A549 (cell line): Measurements from ENCODE around the gene IFNLR1. TPM values are rescaled to one million over a fixed set of nuclear protein-coding genes. Genes with fewer than 3 reads are reported as not detected.

ENCODE experiments used
- ATAC-seq, 2 experiments: fragments of 200-7000 bp in 1 of 2; fragments of >200 bp in 1 of 2; cut with Nextera tagmentation in 1 of 2; cut with Tn5 transposase in 1 of 2; 3 replicates each; pipeline versions ENCODE4 v1.8.0 to v1.9.1; 2018 to 2020; ENCODE audit warnings: mild to moderate bottlenecking in 1 of 2, moderate library complexity in 1 of 2
- CTCF ChIA-PET: fragments of 300-600 bp; sonication (Branson Sonifier 250); formaldehyde crosslinking; extraction: SDS; loops from one replicate; lab custom pipeline; 2021; ENCODE audit warnings: antibody characterized with exemption, inconsistent platforms; lab: Yijun Ruan, JAX
- POLR2A ChIA-PET: fragments of 350-600 bp; formaldehyde crosslinking; extraction: SDS; loops from one replicate; lab custom pipeline; 2021; ENCODE audit warnings: antibody characterized with exemption, inconsistent platforms; lab: Yijun Ruan, JAX
- DNase-seq, 2 experiments: peaks; one replicate each; pipeline versions ENCODE4 v3.0.0 to v3.0.0-alpha.2; 2011 to 2016; ENCODE audit warnings: low read depth in 1 of 2, low spot score in 1 of 2
- FAIRE-seq: peaks from 2 replicates; lab custom pipeline; 2011; peaks lifted over from hg19 to GRCh38; lab: Jason Lieb, UNC
- H3K27ac ChIP-seq, 2 experiments: fragments of >200 bp; sonication (Bioruptor Twin); formaldehyde crosslinking; 3 replicates each; pipeline ENCODE4 v1.5.1; 2016 to 2017
- H3K4me1 ChIP-seq: fragments of >200 bp; sonication (Bioruptor Twin); formaldehyde crosslinking; 3 replicates; pipeline ENCODE4 v1.6.1; 2016
- H3K4me2 ChIP-seq: fragments of >200 bp; sonication (Bioruptor Twin); formaldehyde crosslinking; 3 replicates; pipeline ENCODE4 v1.6.1; 2016
- H3K4me3 ChIP-seq: fragments of >200 bp; sonication (Bioruptor Twin); formaldehyde crosslinking; 3 replicates; pipeline ENCODE4 v1.5.1; 2016
- H3K9me3 ChIP-seq: fragments of >200 bp; sonication (Bioruptor Twin); formaldehyde crosslinking; 3 replicates; pipeline ENCODE4 v1.6.1; 2016
- CEBPB ChIP-seq, 2 experiments: fragments of >200 bp in 1 of 2; sonication (Bioruptor Twin) in 1 of 2; formaldehyde crosslinking in 1 of 2; IDR thresholded peaks; 2 replicates each; pipeline ENCODE4 v1.6.1; 2012 to 2016
- CHD2 ChIP-seq: fragments of 150-350 bp; IDR thresholded peaks from 2 replicates; pipeline ENCODE4 v1.6.1; 2014; ENCODE audit warnings: low read length; ENCODE audit not compliant: partially characterized antibody
- CHD4 ChIP-seq: fragments of 200-600 bp; sonication (generic); IDR thresholded peaks from 2 replicates; pipeline ENCODE4 v1.6.1; 2016; ENCODE audit warnings: antibody characterized with exemption, mild to moderate bottlenecking, borderline replicate concordance
- E2F6 ChIP-seq: IDR thresholded peaks from 2 replicates; pipeline ENCODE4 v1.6.1; 2012; ENCODE audit warnings: low read depth, borderline replicate concordance
- FOSL2 ChIP-seq, 2 experiments: fragments of 450-650 bp in 1 of 2; fragments of >200 bp in 1 of 2; sonication (Bioruptor Twin) in 1 of 2; formaldehyde crosslinking; IDR thresholded peaks; 2 replicates each; pipeline versions ENCODE4 v1.5.0 to v1.6.1; 2016 to 2020; ENCODE audit warnings: mild to moderate bottlenecking in 1 of 2, moderate library complexity in 1 of 2
- FOXS1 ChIP-seq: fragments of 250-450 bp; sonication (Bioruptor Pico); IDR thresholded peaks from 2 replicates; pipeline ENCODE4 v1.5.0; 2020; ENCODE audit warnings: mild to moderate bottlenecking, moderate library complexity
- GATA3 ChIP-seq: IDR thresholded peaks from 2 replicates; pipeline ENCODE4 v1.6.1; 2012; ENCODE audit warnings: borderline replicate concordance
- HES2 ChIP-seq: fragments of >200 bp; sonication (Bioruptor Twin); formaldehyde crosslinking; IDR thresholded peaks from 2 replicates; pipeline ENCODE4 v1.6.1; 2016
- HEYL ChIP-seq: fragments of 250-450 bp; sonication (Bioruptor Pico); IDR thresholded peaks from 2 replicates; pipeline ENCODE4 v1.8.0; 2021; ENCODE audit warnings: mild to moderate bottlenecking, moderate library complexity
- HOXB13 ChIP-seq: fragments of 250-450 bp; sonication (Bioruptor Pico); IDR thresholded peaks from 2 replicates; pipeline ENCODE4 v1.5.0; 2020; ENCODE audit warnings: low read depth, mild to moderate bottlenecking, moderate library complexity
- HOXB5 ChIP-seq: fragments of 250-450 bp; sonication (Bioruptor Pico); IDR thresholded peaks from 2 replicates; pipeline ENCODE4 v1.5.0; 2020; ENCODE audit warnings: mild to moderate bottlenecking, moderate library complexity
- KDM1A ChIP-seq: fragments of 200-600 bp; sonication (generic); IDR thresholded peaks from 2 replicates; pipeline ENCODE4 v1.6.1; 2016; ENCODE audit warnings: low read depth, mild to moderate bottlenecking
- KDM5A ChIP-seq: fragments of 200-600 bp; sonication (generic); IDR thresholded peaks from 2 replicates; pipeline ENCODE4 v1.6.1; 2016; ENCODE audit warnings: antibody characterized with exemption, mild to moderate bottlenecking
- MAFK ChIP-seq: fragments of 450-650 bp; IDR thresholded peaks from 2 replicates; pipeline ENCODE4 v1.6.1; 2014; ENCODE audit not compliant: partially characterized antibody
- NFE2L2 ChIP-seq: fragments of 150-350 bp; conservative IDR thresholded peaks from 2 replicates; pipeline ENCODE4 v1.6.1; 2014; ENCODE audit warnings: low read length
- NPAS2 ChIP-seq: fragments of 250-450 bp; sonication (Bioruptor Pico); IDR thresholded peaks from 2 replicates; pipeline ENCODE4 v1.8.0; 2022; ENCODE audit warnings: mild to moderate bottlenecking, moderate library complexity, borderline replicate concordance
- PHF8 ChIP-seq: fragments of 200-600 bp; sonication (generic); IDR thresholded peaks from 2 replicates; pipeline ENCODE4 v1.6.1; 2016; ENCODE audit warnings: low read depth, mild to moderate bottlenecking, antibody characterized with exemption, moderate library complexity, borderline replicate concordance
- POLR2A ChIP-seq: IDR thresholded peaks from 2 replicates; pipeline ENCODE4 v1.6.1; 2012; ENCODE audit warnings: mild to moderate bottlenecking, low read length
- RCOR1 ChIP-seq: fragments of 150-350 bp; IDR thresholded peaks from 2 replicates; pipeline ENCODE4 v1.6.1; 2014; ENCODE audit warnings: antibody characterized with exemption, low read length, low read depth
- RFX5 ChIP-seq: fragments of 450-650 bp; IDR thresholded peaks from 2 replicates; pipeline ENCODE4 v1.7.1; 2014; ENCODE audit warnings: antibody characterized with exemption, mild to moderate bottlenecking, moderate library complexity
- SMC3 ChIP-seq: fragments of >200 bp; sonication (Bioruptor Twin); formaldehyde crosslinking; IDR thresholded peaks from 3 replicates; pipeline ENCODE4 v1.6.1; 2018; ENCODE audit warnings: inconsistent platforms
- SREBF2 ChIP-seq: fragments of 450-650 bp; IDR thresholded peaks from 2 replicates; pipeline ENCODE4 v1.6.1; 2014; ENCODE audit warnings: mild to moderate bottlenecking, moderate library complexity
- TFCP2L1 ChIP-seq: fragments of 250-450 bp; sonication (Bioruptor Pico); IDR thresholded peaks from 2 replicates; pipeline ENCODE4 v1.5.0; 2021; ENCODE audit warnings: mild to moderate bottlenecking
- ZC3H11A ChIP-seq: fragments of 450-650 bp; IDR thresholded peaks from 2 replicates; pipeline ENCODE4 v1.6.1; 2014; ENCODE audit warnings: antibody characterized with exemption, mild to moderate bottlenecking
- ZFP36 ChIP-seq: fragments of 450-650 bp; IDR thresholded peaks from 2 replicates; pipeline ENCODE4 v1.6.1; 2014; ENCODE audit warnings: borderline replicate concordance; ENCODE audit not compliant: partially characterized antibody
- WGBS: methylation state at CpG from one replicate; pipeline ENCODE4 v1.1.6; 2017; ENCODE audit errors: missing lambda C conversion rate; 5-methylcytosine and 5-hydroxymethylcytosine counted together
- polyA plus RNA-seq, 4 experiments: library from polyadenylated mRNA; depleted of rRNA in 3 of 4; stranded (reverse); fragments of >200 nt; fragmentation: RNase III in 1 of 4; extraction: RNeasy Plus Mini Kit Qiagen cat#74134 plus additional on column Dnase treatment in 1 of 4; gene quantifications; 2 replicates in 3 of 4; 3 replicates in 1 of 4; pipeline ENCODE4 v1.2.3, GENCODE V29; 2011 to 2017
- TF ChIP-seq, protein P1 (sequence below): IDR thresholded peaks from 2 replicates; pipeline ENCODE4 v1.6.1; 2012

The IFNLR1 gene
- polyA plus RNA-seq, 2 of the 4 experiments (the other 2 are of a cell fraction), result 0.84 to 1.3 TPM

- Histone ChIP-seq H3K9me3 (no peaks in the 10 kb centered on the region), H3K4me2 (no peak overlapping the region), H3K4me1 (no peaks in the 10 kb centered on the region), H3K4me3 (no peak overlapping the region), H3K27ac (no peak overlapping the region)
- FAIRE-seq (no peak), DNase-seq (no peak), ATAC-seq (no peak)
- 70% methylated on average over 3 of the region's 4 CpGs for WGBS
- CTCF ChIA-PET, result interaction anchor here (1.3 to 2.1 kb wide), 2 partner anchors 15 to 23 kb away, joined by 3 to 13 read pairs; no protein-coding TSS in a partner anchor
- POLR2A ChIA-PET, result no interaction called here
- TF ChIP-seq CEBPB (IDR thresholded peaks at IDR 0.05) (no peak), GATA3 (no peak), RFX5 (no peak), E2F6 (no peak), HEYL (CRISPR knock-in tag) (no peak), CHD2 (no peak), HOXB5 (CRISPR knock-in tag) (no peak), MAFK (no peak), POLR2A (no peak), ZFP36 (no peak), HES2 (no peak), ZC3H11A (no peak), SMC3 (no peak), FOXS1 (no peak), TFCP2L1 (CRISPR knock-in tag) (no peak), KDM5A (no peak), NPAS2 (CRISPR knock-in tag) (no peak), CHD4 (no peak), RCOR1 (no peak)
- TF ChIP-seq, protein P1, sequence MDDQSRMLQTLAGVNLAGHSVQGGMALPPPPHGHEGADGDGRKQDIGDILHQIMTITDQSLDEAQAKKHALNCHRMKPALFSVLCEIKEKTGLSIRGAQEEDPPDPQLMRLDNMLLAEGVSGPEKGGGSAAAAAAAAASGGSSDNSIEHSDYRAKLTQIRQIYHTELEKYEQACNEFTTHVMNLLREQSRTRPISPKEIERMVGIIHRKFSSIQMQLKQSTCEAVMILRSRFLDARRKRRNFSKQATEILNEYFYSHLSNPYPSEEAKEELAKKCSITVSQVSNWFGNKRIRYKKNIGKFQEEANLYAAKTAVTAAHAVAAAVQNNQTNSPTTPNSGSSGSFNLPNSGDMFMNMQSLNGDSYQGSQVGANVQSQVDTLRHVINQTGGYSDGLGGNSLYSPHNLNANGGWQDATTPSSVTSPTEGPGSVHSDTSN, result no peak
Observed at GRCh38 chr1:24224761-24225160, 37.7 kb upstream of the IFNLR1 start.

- no peaks in the 10 kb centered on the region for H3K4me1 ChIP-seq
- TF ChIP-seq TFCP2L1 (CRISPR knock-in tag), result no peak
- TF ChIP-seq CHD2, result no peak
- TF ChIP-seq FOSL2 (IDR thresholded peaks at IDR 0.05), result no peak
- TF ChIP-seq FOSL2 (CRISPR knock-in tag; IDR thresholded peaks at IDR 0.05), result no peak
- no peak for TF ChIP-seq MAFK
- no peak for TF ChIP-seq NFE2L2
- TF ChIP-seq HOXB13 (CRISPR knock-in tag), result no peak
- no peak for TF ChIP-seq KDM1A
- TF ChIP-seq SREBF2, result no peak
- TF ChIP-seq PHF8, result no peak
- FAIRE-seq (no peak), ATAC-seq (no peak), DNase-seq (no peak)
- ChIA-PET POLR2A (no interaction called here), CTCF (interaction anchor here (1.3 to 3.6 kb wide), 3 partner anchors 15 to 25 kb away, joined by 3 to 14 read pairs (median 13); no protein-coding TSS in a partner anchor)
- no peak overlapping the region for H3K4me2 ChIP-seq
- WGBS, result 100% methylated on average over 2 of the region's 2 CpGs
- no peaks in the 10 kb centered on the region for H3K9me3 ChIP-seq
- no peak overlapping the region for H3K4me3 ChIP-seq
- H3K27ac ChIP-seq, result no peak overlapping the region
Observed at GRCh38 chr1:24224086-24224485, 37.0 kb upstream of the IFNLR1 start.
